MM.1S (cell line): ENCODE measurements around the gene CRTAC1.

Experiments used
- DNase-seq: peaks from one replicate; pipeline ENCODE4 v3.0.0-alpha.2; 2015
- H2AFZ ChIP-seq: fragments of 300-600 bp; sonication (generic); 2 replicates; pipeline ENCODE4 v1.6.0; 2016; ENCODE audit warnings: antibody characterized with exemption, low read length
- H3F3A ChIP-seq: fragments of 300-600 bp; sonication (generic); 2 replicates; pipeline ENCODE4 v1.6.1; 2016; ENCODE audit warnings: mild to moderate bottlenecking, antibody characterized with exemption, low read length, moderate library complexity, mixed read lengths; ENCODE audit not compliant: insufficient read depth
- H3K27ac ChIP-seq: fragments of 300-600 bp; sonication (generic); 2 replicates; pipeline ENCODE4 v1.5.1; 2016; ENCODE audit warnings: mild to moderate bottlenecking, low read length
- H3K27me3 ChIP-seq: fragments of 300-600 bp; sonication (generic); replicated peaks from 2 replicates; pipeline ENCODE4 v1.6.0; 2016; ENCODE audit warnings: low read length; ENCODE audit not compliant: insufficient read depth
- H3K36me3 ChIP-seq: fragments of 300-600 bp; sonication (generic); replicated peaks from 2 replicates; pipeline ENCODE4 v1.6.1; 2016; ENCODE audit warnings: mild to moderate bottlenecking, low read length, mixed read lengths; ENCODE audit not compliant: insufficient read depth
- H3K4me1 ChIP-seq: fragments of 300-600 bp; sonication (generic); 2 replicates; pipeline ENCODE4 v1.6.1; 2016; ENCODE audit warnings: low read length, mixed read lengths
- H3K4me2 ChIP-seq: fragments of 300-600 bp; sonication (generic); 2 replicates; pipeline ENCODE4 v1.6.0; 2016; ENCODE audit warnings: low read depth, low read length
- H3K4me3 ChIP-seq: fragments of 300-600 bp; sonication (generic); 2 replicates; pipeline ENCODE4 v1.5.1; 2016; ENCODE audit warnings: low read length, mixed read lengths
- H3K79me2 ChIP-seq: fragments of 300-600 bp; sonication (generic); 2 replicates; pipeline ENCODE4 v1.6.1; 2016; ENCODE audit warnings: mixed run types, low read length, mixed read lengths
- H3K9ac ChIP-seq: fragments of 300-600 bp; sonication (generic); 2 replicates; pipeline ENCODE4 v1.6.1; 2016; ENCODE audit warnings: low read length, mixed read lengths
- H3K9me2 ChIP-seq: fragments of 300-600 bp; sonication (generic); replicated peaks from 2 replicates; pipeline ENCODE4 v1.6.1; 2016; ENCODE audit warnings: mild to moderate bottlenecking, low read length, mixed read lengths; ENCODE audit not compliant: insufficient read depth
- H3K9me3 ChIP-seq: fragments of 300-600 bp; sonication (generic); replicated peaks from 2 replicates; pipeline ENCODE4 v1.6.1; 2016; ENCODE audit warnings: mild to moderate bottlenecking, low read length, mixed read lengths; ENCODE audit not compliant: insufficient read depth
- H4K20me1 ChIP-seq: fragments of 300-600 bp; sonication (generic); 2 replicates; pipeline ENCODE4 v1.6.1; 2016; ENCODE audit warnings: mild to moderate bottlenecking, low read length, moderate library complexity, mixed read lengths; ENCODE audit not compliant: insufficient read depth
- CTCF ChIP-seq: fragments of 300-600 bp; sonication (generic); IDR thresholded peaks from 2 replicates; pipeline ENCODE4 v1.5.1; 2016; ENCODE audit warnings: antibody characterized with exemption, low read length, mixed read lengths
- EZH2 ChIP-seq: fragments of 300-600 bp; sonication (generic); optimal IDR thresholded peaks from 2 replicates; pipeline ENCODE3; 2017; ENCODE audit warnings: low read depth, mild to moderate bottlenecking, antibody characterized with exemption, low read length, mixed read lengths
- EZH2phosphoT487 ChIP-seq: fragments of 300-600 bp; sonication (generic); IDR thresholded peaks from 2 replicates; pipeline ENCODE4 v1.6.1; 2018; ENCODE audit warnings: antibody characterized with exemption, low read length

The CRTAC1 gene

GRCh38 chr10:97939446-97939990 lies 90.9 kb downstream of the CRTAC1 start:
- Histone ChIP-seq H3K9me2 (no peaks in the 10 kb centered on the region), H3K27me3 (peaks cover 25% of the 10 kb centered on the region), H3K4me1 (no peaks in the 10 kb centered on the region), H3K36me3 (no peaks in the 10 kb centered on the region), H3K4me2 (no peak overlapping the region), H3K9ac (no peak overlapping the region), H2AFZ (no peak overlapping the region), H3K4me3 (no peak overlapping the region), H3K9me3 (no peaks in the 10 kb centered on the region), H3K79me2 (no peaks in the 10 kb centered on the region), H4K20me1 (no peaks in the 10 kb centered on the region), H3K27ac (no peak overlapping the region), H3F3A (no peaks in the 10 kb centered on the region)
- no peak for DNase-seq
- no peak for TF ChIP-seq CTCF
- no peak for TF ChIP-seq EZH2
- TF ChIP-seq EZH2phosphoT487 = no peak

GRCh38 chr10:97937928-97938327 lies 92.5 kb downstream of the CRTAC1 start:
- no peaks in the 10 kb centered on the region for H3K4me1 ChIP-seq
- TF ChIP-seq EZH2 = no peak
- no peak for TF ChIP-seq CTCF
- no peak for TF ChIP-seq EZH2phosphoT487
- no peak overlapping the region for H3K9ac ChIP-seq
- H3K27ac ChIP-seq = no peak overlapping the region
- no peaks in the 10 kb centered on the region for H4K20me1 ChIP-seq
- H3K79me2 ChIP-seq = no peaks in the 10 kb centered on the region
- no peaks in the 10 kb centered on the region for H3K9me3 ChIP-seq
- H3K27me3 ChIP-seq = peaks cover 25% of the 10 kb centered on the region
- H2AFZ ChIP-seq = no peak overlapping the region
- DNase-seq = no peak
- no peak overlapping the region for H3K4me2 ChIP-seq
- no peaks in the 10 kb centered on the region for H3F3A ChIP-seq
- H3K9me2 ChIP-seq = no peaks in the 10 kb centered on the region
- no peaks in the 10 kb centered on the region for H3K36me3 ChIP-seq
- H3K4me3 ChIP-seq = no peak overlapping the region

GRCh38 chr10:97937054-97937453 lies 93.4 kb downstream of the CRTAC1 start:
- Histone ChIP-seq H3K4me1 (no peaks in the 10 kb centered on the region), H3K79me2 (no peaks in the 10 kb centered on the region), H4K20me1 (no peaks in the 10 kb centered on the region), H3K9me3 (no peaks in the 10 kb centered on the region), H3K27ac (no peak overlapping the region), H2AFZ (no peak overlapping the region), H3K9ac (no peak overlapping the region), H3K9me2 (no peaks in the 10 kb centered on the region), H3K4me2 (no peak overlapping the region), H3F3A (no peaks in the 10 kb centered on the region), H3K27me3 (peaks cover 25% of the 10 kb centered on the region), H3K36me3 (no peaks in the 10 kb centered on the region), H3K4me3 (no peak overlapping the region)
- no peak for DNase-seq
- no peak for TF ChIP-seq CTCF
